Loucy (cell line): Measurements from ENCODE around the gene SCAPER.

Experiments
- CTCF ChIP-seq: fragments of 200-600 bp; sonication (generic); conservative IDR thresholded peaks from 2 replicates; pipeline ENCODE4 v1.5.1; 2014; ENCODE audit warnings: mild to moderate bottlenecking, antibody characterized with exemption, low read length
- EZH2phosphoT487 ChIP-seq: fragments of 200-600 bp; IDR thresholded peaks from 2 replicates; pipeline ENCODE4 v1.6.1; 2018; ENCODE audit warnings: antibody characterized with exemption, mild to moderate bottlenecking, moderate library complexity, borderline replicate concordance

DNA sequence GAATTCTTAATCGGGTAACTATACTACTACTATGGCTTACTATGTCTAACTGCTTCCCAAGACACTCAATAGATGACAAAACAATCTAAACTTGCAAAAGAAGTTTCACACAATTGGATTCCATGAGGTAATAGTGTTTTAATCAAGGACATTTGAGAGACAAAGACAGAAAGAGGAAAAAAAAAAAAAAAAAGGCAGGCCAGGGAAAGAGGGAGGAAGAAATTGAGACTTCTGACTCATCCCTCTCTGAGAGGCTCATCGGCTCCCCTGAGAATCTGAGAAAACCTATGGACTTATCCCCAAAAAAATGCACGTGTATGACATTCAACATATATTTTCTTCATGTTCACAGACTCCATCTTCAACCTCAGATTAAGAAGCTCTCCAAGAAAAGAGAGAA is 61.0 kb downstream of the SCAPER start:
- TF ChIP-seq EZH2phosphoT487 (no peak), CTCF (no peak)
